Endothelial cell of umbilical vein (primary cell): ENCODE measurements around the gene NUDT2. TPM values are rescaled to one million over a fixed set of nuclear protein-coding genes. Genes with fewer than 3 reads are reported as not detected.

Experiments
- BruUV-seq: library from RNA; stranded (reverse); fragments of 400-500 nt; replicated peaks from 2 replicates; lab custom pipeline; 2021; lab: Mats Ljungman, UMichigan
- CTCF ChIA-PET: fragments of 300-600, 350-600 bp; sonication (Branson Sonifier 250); formaldehyde crosslinking; loops from one replicate; lab custom pipeline; 2021; ENCODE audit warnings: antibody characterized with exemption, inconsistent platforms; lab: Charles Lee
- POLR2A ChIA-PET: fragments of 300-600, 350-600 bp; sonication (Branson Sonifier 250); formaldehyde crosslinking; loops from one replicate; lab custom pipeline; 2021; ENCODE audit warnings: antibody characterized with exemption, inconsistent platforms; lab: Charles Lee
- DNase-seq: peaks from one replicate; pipeline ENCODE4 v3.0.0-alpha.2; 2011; ENCODE audit warnings: low read depth, low spot score
- FAIRE-seq: peaks from 2 replicates; lab custom pipeline; 2011; peaks lifted over from hg19 to GRCh38; lab: Jason Lieb, UNC
- H2AFZ ChIP-seq: 2 replicates; pipeline ENCODE4 v1.6.0; 2012; ENCODE audit warnings: low read depth, low read length, control low read depth, inconsistent platforms
- H3K27ac ChIP-seq: 2 replicates; pipeline ENCODE4 v1.5.1; 2011; ENCODE audit warnings: low read depth, mild to moderate bottlenecking, control low read depth, low read length, moderate library complexity; ENCODE audit not compliant: insufficient read depth
- H3K27me3 ChIP-seq, 2 experiments: 2 replicates each; pipeline versions ENCODE4 v1.6.0 to v1.6.1; 2011; ENCODE audit warnings: low read length in 2 of 2, mixed read lengths in 1 of 2; ENCODE audit not compliant: control insufficient read depth in 2 of 2, insufficient read depth in 2 of 2
- H3K36me3 ChIP-seq, 2 experiments: 2 replicates in 1 of 2; 3 replicates in 1 of 2; pipeline ENCODE4 v1.5.1; 2011; ENCODE audit warnings: low read length in 2 of 2, mild to moderate bottlenecking in 1 of 2, moderate library complexity in 1 of 2; ENCODE audit not compliant: control insufficient read depth in 2 of 2, insufficient read depth in 2 of 2; ENCODE audit errors: extremely low read depth in 1 of 2
- H3K4me1 ChIP-seq: 3 replicates; pipeline ENCODE4 v1.5.1; 2011; ENCODE audit warnings: mild to moderate bottlenecking, low read length; ENCODE audit not compliant: control insufficient read depth, insufficient read depth; ENCODE audit errors: extremely low read depth
- H3K4me2 ChIP-seq: 2 replicates; pipeline ENCODE4 v1.6.1; 2011; ENCODE audit warnings: low read length, control low read depth, mixed read lengths; ENCODE audit not compliant: insufficient read depth
- H3K4me3 ChIP-seq, 3 experiments: fragments of 200-600 bp in 1 of 3; sonication (generic), shearing (Covaris generic) in 1 of 3; replicated peaks in 1 of 3; 2 replicates each; pipeline ENCODE4 v1.5.1; 2011 to 2016; ENCODE audit warnings: control low read depth in 3 of 3, low read length in 3 of 3, mild to moderate bottlenecking in 2 of 3, inconsistent platforms in 1 of 3, low read depth in 1 of 3, moderate library complexity in 1 of 3; ENCODE audit not compliant: insufficient read depth in 1 of 3
- H3K79me2 ChIP-seq: 2 replicates; pipeline ENCODE4 v1.6.0; 2012; ENCODE audit warnings: low read length, inconsistent platforms; ENCODE audit not compliant: control insufficient read depth, insufficient read depth
- H3K9ac ChIP-seq: replicated peaks from 2 replicates; pipeline ENCODE3; 2011; ENCODE audit warnings: low read length, control low read depth; ENCODE audit not compliant: insufficient read depth; ENCODE audit errors: extremely low read depth
- H3K9me1 ChIP-seq: replicated peaks from 3 replicates; pipeline ENCODE4 v1.6.0; 2011; ENCODE audit warnings: mild to moderate bottlenecking, low read length; ENCODE audit not compliant: control insufficient read depth, insufficient read depth; ENCODE audit errors: extremely low read depth
- H3K9me3 ChIP-seq: replicated peaks from 2 replicates; pipeline ENCODE4 v1.5.1; 2012; ENCODE audit warnings: low read length, inconsistent platforms; ENCODE audit not compliant: control insufficient read depth, insufficient read depth
- H4K20me1 ChIP-seq: replicated peaks from 2 replicates; pipeline ENCODE3; 2011; ENCODE audit warnings: mild to moderate bottlenecking, low read length; ENCODE audit not compliant: control insufficient read depth, insufficient read depth; ENCODE audit errors: extremely low read depth
- EZH2 ChIP-seq: IDR thresholded peaks from 2 replicates; pipeline ENCODE4 v1.6.1; 2012; ENCODE audit warnings: borderline replicate concordance, low read depth, mild to moderate bottlenecking, moderate library complexity, low read length, inconsistent platforms; ENCODE audit not compliant: severe bottlenecking
- FOS ChIP-seq: IDR thresholded peaks from 2 replicates; pipeline ENCODE4 v1.6.1; 2011; ENCODE audit warnings: mild to moderate bottlenecking, low read length, moderate library complexity, borderline replicate concordance; ENCODE audit not compliant: insufficient read depth
- GATA2 ChIP-seq: IDR thresholded peaks from 2 replicates; pipeline ENCODE4 v1.7.0; 2011; ENCODE audit warnings: low read depth, mild to moderate bottlenecking, moderate library complexity, mixed read lengths, low read length; ENCODE audit not compliant: insufficient read length, insufficient read depth
- JUN ChIP-seq: IDR thresholded peaks from 2 replicates; pipeline ENCODE4 v1.6.1; 2011; ENCODE audit warnings: borderline replicate concordance, low read depth; ENCODE audit not compliant: insufficient read length, insufficient read depth
- MYC ChIP-seq: IDR thresholded peaks from one replicate; pipeline ENCODE4 v1.6.1; 2011; ENCODE audit warnings: mild to moderate bottlenecking, low read depth, low read length
- POLR2A ChIP-seq: IDR thresholded peaks from 2 replicates; pipeline ENCODE4 v1.6.1; 2012; ENCODE audit warnings: low read depth, mild to moderate bottlenecking, control low read depth, low read length
- POLR2AphosphoS5 ChIP-seq: IDR thresholded peaks from 2 replicates; pipeline ENCODE4 v1.6.1; 2012; ENCODE audit warnings: low read depth, mild to moderate bottlenecking, control low read depth, low read length, moderate library complexity; ENCODE audit not compliant: insufficient read depth
- dilution Hi-C: fragments of 300-500 bp; cut with MboI; formaldehyde crosslinking; loops from one replicate; pipeline ENCODE4 v1.15.0; 2019; ENCODE audit warnings: low sequenced_read_pairs; ENCODE audit not compliant: extremely low pct_ligation_motif_present
- intact Hi-C: fragments of 100-400 bp; cut with micrococcal nuclease; formaldehyde crosslinking; loops from one replicate; pipeline ENCODE4 v1.10.0; 2022
- polyA plus RNA-seq, 4 experiments: library from polyadenylated mRNA; depleted of rRNA in 3 of 4; stranded (reverse) in 3 of 4; unstranded in 1 of 4; fragments of >200 nt; gene quantifications; 2 replicates each; pipeline versions ENCODE4 v1.2.1 to v1.2.3, GENCODE V29; 2011 to 2012; ENCODE audit warnings: missing spikeins in 1 of 4
- total RNA-seq: library from RNA; stranded (reverse); gene quantifications from 2 replicates; pipeline ENCODE4 v1.2.3, GENCODE V29; 2021
- TF ChIP-seq, protein P1 (sequence below): IDR thresholded peaks from 2 replicates; pipeline ENCODE4 v1.6.1; 2011; ENCODE audit not compliant: insufficient read depth, insufficient read length
- TF ChIP-seq, protein P2 (sequence below), 2 donors: IDR thresholded peaks; 1 replicate in 1 of 2; 2 replicates in 1 of 2; pipeline ENCODE4 v1.5.1; 2011; ENCODE audit warnings: low read length in 2 of 2, mild to moderate bottlenecking in 2 of 2, moderate library complexity in 2 of 2, control low read depth in 1 of 2, inconsistent platforms in 1 of 2, low read depth in 1 of 2; ENCODE audit not compliant: insufficient read depth in 1 of 2; ENCODE audit errors: extremely low read depth in 1 of 2

The NUDT2 gene
- total and polyA plus RNA-seq, 2 donors (not counting 3 experiments of a cell fraction or from before 2014, with no cell fraction given) = 25.1 to 45.2 TPM

DNA sequence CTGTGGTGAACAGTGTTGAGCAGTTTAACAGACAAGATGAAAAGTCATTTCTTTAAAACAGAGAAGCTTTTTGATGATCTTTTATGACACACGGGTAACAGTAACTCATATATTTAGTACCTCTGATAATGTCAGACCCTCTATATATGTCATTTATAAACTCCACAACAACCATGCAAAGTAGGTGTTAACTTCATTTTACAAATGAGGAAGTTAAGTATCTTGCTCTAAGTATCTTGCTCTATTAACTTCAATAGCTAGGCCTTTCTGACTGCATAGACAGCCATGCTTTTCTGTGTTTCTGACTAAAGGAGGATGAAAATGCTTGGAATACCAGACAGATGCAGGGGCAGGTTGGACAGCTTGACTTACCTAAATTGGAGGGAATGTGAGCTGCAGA, 1.8 kb downstream of the NUDT2 start:
- DNase-seq = no peak
- FAIRE-seq = no peak
- TF ChIP-seq, protein P1, sequence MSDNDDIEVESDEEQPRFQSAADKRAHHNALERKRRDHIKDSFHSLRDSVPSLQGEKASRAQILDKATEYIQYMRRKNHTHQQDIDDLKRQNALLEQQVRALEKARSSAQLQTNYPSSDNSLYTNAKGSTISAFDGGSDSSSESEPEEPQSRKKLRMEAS = no peak
- TF ChIP-seq GATA2 = no peak
- no peak for TF ChIP-seq FOS
- TF ChIP-seq POLR2A = no peak
- TF ChIP-seq JUN = no peak
- TF ChIP-seq POLR2AphosphoS5 = no peak
- TF ChIP-seq, protein P2, sequence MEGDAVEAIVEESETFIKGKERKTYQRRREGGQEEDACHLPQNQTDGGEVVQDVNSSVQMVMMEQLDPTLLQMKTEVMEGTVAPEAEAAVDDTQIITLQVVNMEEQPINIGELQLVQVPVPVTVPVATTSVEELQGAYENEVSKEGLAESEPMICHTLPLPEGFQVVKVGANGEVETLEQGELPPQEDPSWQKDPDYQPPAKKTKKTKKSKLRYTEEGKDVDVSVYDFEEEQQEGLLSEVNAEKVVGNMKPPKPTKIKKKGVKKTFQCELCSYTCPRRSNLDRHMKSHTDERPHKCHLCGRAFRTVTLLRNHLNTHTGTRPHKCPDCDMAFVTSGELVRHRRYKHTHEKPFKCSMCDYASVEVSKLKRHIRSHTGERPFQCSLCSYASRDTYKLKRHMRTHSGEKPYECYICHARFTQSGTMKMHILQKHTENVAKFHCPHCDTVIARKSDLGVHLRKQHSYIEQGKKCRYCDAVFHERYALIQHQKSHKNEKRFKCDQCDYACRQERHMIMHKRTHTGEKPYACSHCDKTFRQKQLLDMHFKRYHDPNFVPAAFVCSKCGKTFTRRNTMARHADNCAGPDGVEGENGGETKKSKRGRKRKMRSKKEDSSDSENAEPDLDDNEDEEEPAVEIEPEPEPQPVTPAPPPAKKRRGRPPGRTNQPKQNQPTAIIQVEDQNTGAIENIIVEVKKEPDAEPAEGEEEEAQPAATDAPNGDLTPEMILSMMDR (IDR thresholded peaks at IDR 0.05; ENCODE audit: extremely low read depth in 1 of 2, insufficient read depth in 1 of 2, low read depth in 1 of 2, low read length in 2 of 2) = no peak
- TF ChIP-seq MYC = no peak
- no peak for TF ChIP-seq EZH2
- BruUV-seq = no TSS peak
- intact Hi-C loops = no loop called here
- Histone ChIP-seq H3K27ac (no peak overlapping the region), H3K9me3 (no peaks in the 10 kb centered on the region), H4K20me1 (no peaks in the 10 kb centered on the region), H3K79me2 (peaks cover 11% of the 10 kb centered on the region), H3K36me3 (no peaks in the 10 kb centered on the region), H3K4me3 (no peak overlapping the region), H2AFZ (no peak overlapping the region), H3K27me3 (no peaks in the 10 kb centered on the region), H3K4me1 (peaks cover 8% of the 10 kb centered on the region), H3K9ac (no peak overlapping the region), H3K9me1 (no peaks in the 10 kb centered on the region), H3K4me2 (no peak overlapping the region)
- CTCF ChIA-PET = interaction anchor here (1.3 to 6.9 kb wide), 6 partner anchors 16 to 260 kb away, joined by 3 to 152 read pairs (median 11); partner anchors contain the start of gene MYORG
- POLR2A ChIA-PET = no interaction called here
- dilution Hi-C loops = no loop called here
